ENCODE measurements around the gene ATP8A1.

The ATP8A1 gene

DNA sequence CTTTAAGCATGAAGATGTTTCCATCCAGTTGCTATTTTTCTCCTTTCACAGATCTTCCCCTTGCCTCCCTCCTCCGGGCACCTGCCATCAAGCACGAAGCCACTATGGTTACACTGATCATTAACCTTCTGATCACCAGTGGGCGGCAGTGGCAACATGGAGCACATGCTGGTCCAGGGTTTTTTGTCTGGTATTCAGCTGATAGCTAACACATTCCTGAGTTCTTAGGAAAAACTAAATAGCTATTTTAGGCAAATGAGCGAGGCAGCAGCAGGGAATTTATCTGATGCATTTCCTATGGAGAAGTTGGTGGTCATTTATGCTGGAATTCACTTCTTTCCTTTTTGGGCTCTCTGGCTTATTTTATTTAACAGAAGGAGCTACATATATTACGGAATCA lies 236.8 kb downstream of the ATP8A1 start:
- DNase-seq (ENCODE audit: low read depth, low spot score): no peak
- ChIA-PET POLR2A (no interaction called here), CTCF (no interaction called here)
- no peak overlapping the region for H3K4me3 ChIP-seq (ENCODE audit: low read depth, low read length)
- TF ChIP-seq, protein P1, sequence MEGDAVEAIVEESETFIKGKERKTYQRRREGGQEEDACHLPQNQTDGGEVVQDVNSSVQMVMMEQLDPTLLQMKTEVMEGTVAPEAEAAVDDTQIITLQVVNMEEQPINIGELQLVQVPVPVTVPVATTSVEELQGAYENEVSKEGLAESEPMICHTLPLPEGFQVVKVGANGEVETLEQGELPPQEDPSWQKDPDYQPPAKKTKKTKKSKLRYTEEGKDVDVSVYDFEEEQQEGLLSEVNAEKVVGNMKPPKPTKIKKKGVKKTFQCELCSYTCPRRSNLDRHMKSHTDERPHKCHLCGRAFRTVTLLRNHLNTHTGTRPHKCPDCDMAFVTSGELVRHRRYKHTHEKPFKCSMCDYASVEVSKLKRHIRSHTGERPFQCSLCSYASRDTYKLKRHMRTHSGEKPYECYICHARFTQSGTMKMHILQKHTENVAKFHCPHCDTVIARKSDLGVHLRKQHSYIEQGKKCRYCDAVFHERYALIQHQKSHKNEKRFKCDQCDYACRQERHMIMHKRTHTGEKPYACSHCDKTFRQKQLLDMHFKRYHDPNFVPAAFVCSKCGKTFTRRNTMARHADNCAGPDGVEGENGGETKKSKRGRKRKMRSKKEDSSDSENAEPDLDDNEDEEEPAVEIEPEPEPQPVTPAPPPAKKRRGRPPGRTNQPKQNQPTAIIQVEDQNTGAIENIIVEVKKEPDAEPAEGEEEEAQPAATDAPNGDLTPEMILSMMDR (IDR thresholded peaks at IDR 0.05; ENCODE audit: insufficient read depth, low read length, missing control alignments): no peak

DNA sequence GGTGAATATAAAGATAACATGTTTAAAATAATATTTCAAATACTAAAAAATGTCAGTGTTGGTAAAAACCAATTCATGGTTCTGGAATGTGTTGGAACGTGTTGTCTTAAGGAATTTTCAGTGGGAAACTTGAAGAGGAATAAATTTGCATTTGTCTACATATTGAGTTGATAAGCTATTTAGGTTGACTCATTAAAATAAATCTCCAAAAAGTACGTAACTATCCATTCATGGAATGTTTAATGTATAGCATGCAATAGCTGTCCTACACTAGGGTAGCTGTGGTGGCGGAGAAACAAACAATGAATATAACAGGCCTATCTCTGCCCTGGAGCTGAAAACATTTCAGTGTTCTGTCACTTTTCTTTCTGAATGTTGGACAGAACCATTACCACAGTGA lies 239.4 kb downstream of the ATP8A1 start:
- no peak for DNase-seq (ENCODE audit: low read depth, low spot score)
- TF ChIP-seq, protein P1 (IDR thresholded peaks at IDR 0.05; ENCODE audit: insufficient read depth, low read length, missing control alignments): no peak
- POLR2A ChIA-PET: no interaction called here
- H3K4me3 ChIP-seq (ENCODE audit: low read depth, low read length): no peak overlapping the region
- CTCF ChIA-PET: no interaction called here

DNA sequence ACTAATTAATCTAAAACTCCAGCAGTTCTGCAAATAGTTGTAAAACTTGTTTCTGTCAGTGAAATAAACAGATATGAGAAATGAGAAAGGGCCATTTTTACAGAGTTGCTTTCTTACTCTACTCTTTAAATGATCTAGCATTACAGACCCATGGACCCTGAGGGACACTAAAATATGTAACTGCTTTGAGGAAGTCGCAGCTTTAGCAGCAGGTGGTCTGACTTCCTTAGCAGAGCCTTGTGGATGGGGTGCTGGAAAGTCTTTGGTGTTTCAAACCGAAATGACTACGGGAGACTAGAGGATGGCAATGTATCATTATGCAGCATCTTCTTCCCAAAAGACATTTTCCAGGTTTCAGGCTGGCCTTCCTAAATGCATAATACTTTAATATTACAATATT lies 240.9 kb downstream of the ATP8A1 start:
- TF ChIP-seq, protein P1 (IDR thresholded peaks at IDR 0.05; ENCODE audit: insufficient read depth, low read length, missing control alignments): no peak
- CTCF ChIA-PET: no interaction called here
- POLR2A ChIA-PET: no interaction called here
- no peak overlapping the region for H3K4me3 ChIP-seq (ENCODE audit: low read depth, low read length)
- no peak for DNase-seq (ENCODE audit: low read depth, low spot score)

DNA sequence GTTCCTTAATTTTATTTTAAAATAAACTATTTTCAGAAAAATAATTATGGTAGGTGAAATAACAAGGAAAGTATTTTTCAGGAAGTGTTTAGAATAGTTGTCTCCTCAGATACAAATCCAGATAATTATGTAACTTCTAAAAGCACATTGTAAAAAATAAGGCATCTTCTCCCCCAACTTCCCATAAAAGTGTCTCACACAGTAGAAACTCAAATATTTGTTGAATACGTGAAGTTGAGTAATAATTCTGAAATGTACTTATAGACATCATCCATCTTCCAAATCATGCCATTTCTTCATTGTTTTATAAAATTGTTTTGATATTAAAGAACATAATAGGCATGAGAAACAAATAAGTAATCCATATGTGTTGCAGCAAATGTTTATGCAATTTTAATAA lies 241.6 kb downstream of the ATP8A1 start:
- no peak for DNase-seq (ENCODE audit: low read depth, low spot score)
- TF ChIP-seq, protein P1 (IDR thresholded peaks at IDR 0.05; ENCODE audit: insufficient read depth, low read length, missing control alignments): no peak
- H3K4me3 ChIP-seq (ENCODE audit: low read depth, low read length): no peak overlapping the region
- POLR2A ChIA-PET: no interaction called here
- CTCF ChIA-PET: no interaction called here

DNA sequence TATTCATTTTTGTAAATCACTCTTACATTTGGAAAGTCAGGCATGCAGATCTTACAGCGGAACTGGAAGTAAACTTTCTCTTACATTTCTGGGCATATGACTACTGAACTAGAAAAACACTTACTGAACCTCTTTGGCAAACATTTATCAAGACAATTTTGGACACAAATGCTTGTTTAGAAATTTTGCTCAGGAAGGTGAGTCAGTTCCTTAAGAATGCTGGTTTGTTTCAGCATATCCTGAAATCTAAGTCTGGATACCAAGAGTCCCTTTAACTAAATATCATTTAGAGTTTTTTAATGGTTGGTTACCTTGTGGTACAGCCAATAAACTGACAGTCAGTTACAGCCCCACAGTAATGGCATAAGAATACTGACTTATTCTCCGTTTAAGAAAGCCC lies 244.7 kb downstream of the ATP8A1 start:
- ChIA-PET POLR2A (no interaction called here), CTCF (no interaction called here)
- TF ChIP-seq, protein P1 (IDR thresholded peaks at IDR 0.05; ENCODE audit: insufficient read depth, low read length, missing control alignments): no peak
- no peak overlapping the region for H3K4me3 ChIP-seq (ENCODE audit: low read depth, low read length)
- DNase-seq (ENCODE audit: low read depth, low spot score): peak; percentile 21

DNA sequence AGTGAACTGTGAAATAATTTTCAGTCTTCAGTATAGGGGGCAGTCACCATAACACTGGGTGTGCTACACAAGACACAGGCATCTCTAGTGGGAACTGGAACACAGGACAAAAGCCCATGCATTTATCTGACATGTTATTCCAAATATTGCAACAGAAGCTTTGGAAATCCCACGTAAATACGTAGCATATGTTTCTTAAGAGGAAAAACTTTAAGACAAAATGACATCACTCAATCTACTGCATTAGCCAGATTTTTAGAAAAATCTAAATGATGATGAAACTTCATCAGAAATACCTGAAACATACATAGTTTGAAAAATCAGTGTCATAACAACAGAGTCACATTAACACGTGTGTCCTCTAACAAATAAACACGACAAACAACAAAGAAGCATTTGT lies 245.1 kb downstream of the ATP8A1 start:
- DNase-seq (ENCODE audit: low read depth, low spot score): no peak

More for the DNA sequence above, 245.1 kb downstream of the ATP8A1 start:
- CTCF ChIA-PET: no interaction called here
- POLR2A ChIA-PET: no interaction called here
- TF ChIP-seq, protein P1 (IDR thresholded peaks at IDR 0.05; ENCODE audit: insufficient read depth, low read length, missing control alignments): no peak
- H3K4me3 ChIP-seq (ENCODE audit: low read depth, low read length): no peak overlapping the region
